Measurements from ENCODE around the gene WBP11. TPM values are rescaled to one million over a fixed set of nuclear protein-coding genes. Genes with fewer than 3 reads are reported as not detected.

WBP11 gene
- total RNA-seq, 1 experiment from 2014 or later = 7.8 TPM

Other genes with a start within 250 kb of the WBP11 start
- not detected in 2 replicates for gene PLBD1, start 235.6 kb downstream of the WBP11 start, total RNA-seq (2014; rRNA removed; shearing (Covaris generic))
- not detected in 2 replicates for gene GUCY2C, start 106.9 kb downstream of the WBP11 start, total RNA-seq (2014; rRNA removed; shearing (Covaris generic))
- gene C12orf60, start 192 bp upstream of the WBP11 start, total RNA-seq (2014; rRNA removed; shearing (Covaris generic)) = 0.05 and 1.0 TPM in 2 replicates
- not detected in 2 replicates for gene SMCO3, start 10.7 kb upstream of the WBP11 start, total RNA-seq (2014; rRNA removed; shearing (Covaris generic))
- gene ART4, start 40.0 kb upstream of the WBP11 start, total RNA-seq (2014; rRNA removed; shearing (Covaris generic)) = not detected in 2 replicates
- 0.09 TPM in 1 of 2 replicates, not detected in the other for gene MGP, start 82.4 kb upstream of the WBP11 start, total RNA-seq (2014; rRNA removed; shearing (Covaris generic))
- gene ERP27, start 135.1 kb upstream of the WBP11 start, total RNA-seq (2014; rRNA removed; shearing (Covaris generic)) = not detected in 2 replicates
- gene ARHGDIB, start 158.1 kb upstream of the WBP11 start, total RNA-seq (2014; rRNA removed; shearing (Covaris generic)) = 2.7 and 11.1 TPM in 2 replicates
- gene PDE6H, start 169.6 kb upstream of the WBP11 start, total RNA-seq (2014; rRNA removed; shearing (Covaris generic)) = not detected in 2 replicates